NCI-H2107 treated with DMSO at 0.1 percent for 48 hours (cell line): ENCODE measurements around the gene SLC16A1.
A peak's percentile ranks its signal among the peaks of the same experiment; 100 is the strongest.
"Not testable (repeated sequence)": the region's sequence is repeated elsewhere in the genome, so short reads cannot be mapped to it uniquely, and the experiment has no call there.

ENCODE experiments used
- DNase-seq: peaks from one replicate; lab custom pipeline; 2025; ENCODE audit not compliant: unreplicated experiment; lab: John Stamatoyannopoulos, UW

Gene SLC16A1

GRCh38 chr1:112955773-112956543 lies at the start of gene SLC16A1:
TSS of gene SLC16A1 (minus strand) at chr1:112956196. CDS start at chr1:112929308, 26,888 bp downstream.
- DNase-seq, result peak; percentile 88

- no peak for DNase-seq
These were observed 48.0 kb upstream of the SLC16A1 start for GRCh38 chr1:113003751-113004690.

GRCh38 chr1:113002297-113002696 lies 46.3 kb upstream of the SLC16A1 start:
- no peak for DNase-seq

- no peak for DNase-seq
These were observed 42.7 kb upstream of the SLC16A1 start for GRCh38 chr1:112998592-112999235.

- no peak for DNase-seq
These were observed 41.8 kb upstream of the SLC16A1 start for GRCh38 chr1:112997781-112998180.

GRCh38 chr1:112995890-112996289 lies 39.9 kb upstream of the SLC16A1 start:
- DNase-seq, result no peak

GRCh38 chr1:112995021-112995420 lies 39.0 kb upstream of the SLC16A1 start:
- not testable (repeated sequence) for DNase-seq

GRCh38 chr1:112992780-112993179 lies 36.8 kb upstream of the SLC16A1 start:
- DNase-seq, result no peak

GRCh38 chr1:112991402-112992120 lies 35.6 kb upstream of the SLC16A1 start:
- DNase-seq, result no peak

- no peak for DNase-seq
These were observed 34.3 kb upstream of the SLC16A1 start for GRCh38 chr1:112990271-112990670.

- DNase-seq, result no peak
These were observed 32.4 kb upstream of the SLC16A1 start for GRCh38 chr1:112988367-112988766.

GRCh38 chr1:112985123-112985522 lies 29.1 kb upstream of the SLC16A1 start:
- no peak for DNase-seq

- no peak for DNase-seq
These were observed 27.6 kb upstream of the SLC16A1 start for GRCh38 chr1:112983537-112984131.

- DNase-seq, result no peak
These were observed 27.0 kb upstream of the SLC16A1 start for GRCh38 chr1:112982853-112983536.

- no peak for DNase-seq
These were observed 26.3 kb upstream of the SLC16A1 start for GRCh38 chr1:112982328-112982727.

- DNase-seq, result not testable (repeated sequence)
These were observed 25.8 kb upstream of the SLC16A1 start for GRCh38 chr1:112981834-112982233.

GRCh38 chr1:112981426-112981825 lies 25.4 kb upstream of the SLC16A1 start:
- DNase-seq, result no peak

GRCh38 chr1:112975336-112975735 lies 19.3 kb upstream of the SLC16A1 start:
- no peak for DNase-seq

GRCh38 chr1:112974646-112975045 lies 18.6 kb upstream of the SLC16A1 start:
- DNase-seq, result no peak

- no peak for DNase-seq
These were observed 17.8 kb upstream of the SLC16A1 start for GRCh38 chr1:112973788-112974187.
